Spleen (tissue), 7 donors: ENCODE results near the gene KRTAP12-4.

Source experiments
- CTCF ChIP-seq, 11 experiments: fragments of 200-600 bp in 7 of 11; fragments of 450-650 bp in 4 of 11; sonication (generic) in 4 of 11; IDR thresholded peaks in 8 of 11; conservative IDR thresholded peaks in 3 of 11; 1 replicate in 7 of 11; 2 replicates in 4 of 11; pipeline versions ENCODE4 v1.4.0 to v1.8.0; 2016 to 2021; ENCODE audit warnings: antibody characterized with exemption in 11 of 11, inconsistent platforms in 4 of 11, mild to moderate bottlenecking in 1 of 11
- POLR2A ChIP-seq, 3 donors: fragments of 450-650 bp; IDR thresholded peaks; one replicate each; pipeline ENCODE4 v1.5.1; 2017; ENCODE audit warnings: antibody characterized with exemption in 3 of 3, mild to moderate bottlenecking in 1 of 3
- POLR2AphosphoS5 ChIP-seq, 3 donors: sonication (generic); formaldehyde crosslinking; IDR thresholded peaks; one replicate each; pipeline ENCODE4 v1.5.1; 2017; ENCODE audit warnings: antibody characterized with exemption in 3 of 3
- donor health status: DM: no; HTN: no; CAD: no; lungs with moderate emphysema.
- donor health status: DM: no; HTN: no; CAD: no.
- donor health status: DM: no; HTN: no; CAD: no.

- TF ChIP-seq POLR2A (IDR thresholded peaks at IDR 0.05) (no peak), CTCF (IDR thresholded peaks at IDR 0.05 in 8 of 11, conservative IDR thresholded peaks at IDR 0.05 in 3 of 11) (no peak), POLR2AphosphoS5 (IDR thresholded peaks at IDR 0.05) (no peak)
Measured at GRCh38 chr21:44628707-44629391, 25.6 kb downstream of the KRTAP12-4 start.
